Kidney (tissue), 14 donors: ENCODE data around the gene CES3. TPM values are rescaled to one million over a fixed set of nuclear protein-coding genes. Genes with fewer than 3 reads are reported as not detected.

Source experiments
- DNase-seq, 5 donors: peaks; one replicate each; pipeline ENCODE4 v3.0.0-alpha.2; 2013 to 2020
- FAIRE-seq: peaks from 2 replicates; lab custom pipeline; 2012; peaks lifted over from hg19 to GRCh38; lab: Jason Lieb, UNC
- H3K27ac ChIP-seq, 2 donors: one replicate each; pipeline ENCODE4 v1.7.0; 2013; ENCODE audit warnings: low read depth in 2 of 2, low read length in 2 of 2, inconsistent platforms in 1 of 2
- H3K27me3 ChIP-seq: one replicate; pipeline ENCODE4 v1.7.1; 2013; ENCODE audit warnings: low read length, inconsistent platforms; ENCODE audit not compliant: control insufficient read depth, insufficient read depth
- H3K36me3 ChIP-seq, 3 donors: one replicate each; pipeline versions ENCODE4 v1.7.0 to v1.7.1; 2013; ENCODE audit warnings: low read length in 3 of 3, control low read depth in 1 of 3, inconsistent platforms in 1 of 3; ENCODE audit not compliant: insufficient read depth in 3 of 3, control insufficient read depth in 2 of 3
- H3K4me1 ChIP-seq, 3 donors: one replicate each; pipeline versions ENCODE4 v1.7.0 to v1.7.1; 2013; ENCODE audit warnings: low read length in 3 of 3, inconsistent platforms in 1 of 3, low read depth in 1 of 3; ENCODE audit not compliant: control insufficient read depth in 2 of 3, insufficient read depth in 2 of 3
- H3K4me3 ChIP-seq, 3 donors: one replicate each; pipeline versions ENCODE4 v1.7.0 to v1.8.1; 2013; ENCODE audit warnings: low read length in 3 of 3, control low read depth in 1 of 3, inconsistent platforms in 1 of 3
- H3K9ac ChIP-seq, 3 donors: one replicate each; pipeline versions ENCODE4 v1.7.0 to v1.7.1; 2013; ENCODE audit warnings: low read length in 3 of 3, control low read depth in 1 of 3, inconsistent platforms in 1 of 3
- H3K9me3 ChIP-seq, 3 donors: one replicate each; pipeline versions ENCODE4 v1.7.0 to v1.7.1; 2013; ENCODE audit warnings: low read length in 3 of 3, control low read depth in 1 of 3, inconsistent platforms in 1 of 3; ENCODE audit not compliant: control insufficient read depth in 2 of 3, insufficient read depth in 1 of 3
- CTCF ChIP-seq: IDR thresholded peaks from 3 replicates; pipeline ENCODE4 v1.5.1; 2012; ENCODE audit warnings: mild to moderate bottlenecking, moderate library complexity, borderline replicate concordance; ENCODE audit not compliant: insufficient read depth; ENCODE audit errors: extremely low read depth
- intact Hi-C: fragments of 100-400 bp; cut with DNase I; formaldehyde crosslinking; loops from one replicate; pipeline ENCODE4 v1.11.1; 2022
- polyA plus RNA-seq: library from polyadenylated mRNA; stranded (reverse); fragments of 350-450 nt; fragmentation: Illumina TruSeq; extraction: RNeasy Lipid Tissue Mini Kit (QIAGEN cat#74804); gene quantifications from one replicate; pipeline ENCODE4 v1.2.3, GENCODE V29; 2014; ENCODE audit warnings: low read depth, low replicate concordance; ENCODE audit not compliant: insufficient read depth
- total RNA-seq: library from RNA; stranded (reverse); fragmentation: NEBNext Ultra II Directional; extraction: Animal tissue kit (Norgen Biotek cat#: 25700); gene quantifications from one replicate; pipeline ENCODE4 v1.2.1, GENCODE V29; 2021
- donor health status: control.
- donor health status: control.
- donor health status: control.
- donor health status: control.
- donor health status: control.
- donor health status: DM: yes; HTN: yes; CAD: no.
- donor health status: Normal renal cell carcinoma (clear cell type).

The CES3 gene
- total and polyA plus RNA-seq, 2 donors from 2014 or later = 2.1 to 7.8 TPM

- H3K4me1 ChIP-seq = peaks cover 0 to 14% (median 0%) of the 10 kb centered on the region in 3 donors
- peaks cover 0 to 4% (median 0%) of the 10 kb centered on the region in 3 donors for H3K36me3 ChIP-seq
- H3K9me3 ChIP-seq = no peaks in the 10 kb centered on the region
- intact Hi-C loops = no loop called here
- no peak for FAIRE-seq
- H3K4me3 ChIP-seq = no peak overlapping the region
- TF ChIP-seq CTCF = no peak
- no peak overlapping the region for H3K9ac ChIP-seq
- no peak overlapping the region for H3K27ac ChIP-seq
- peak in 1 of 5 donors; percentile 60 for DNase-seq
- no peaks in the 10 kb centered on the region for H3K27me3 ChIP-seq
Observed at GRCh38 chr16:66927918-66928649, 33.0 kb upstream of the CES3 start.

- FAIRE-seq = no peak
- Histone ChIP-seq H3K4me1 (peaks cover 0 to 13% (median 5%) of the 10 kb centered on the region in 3 donors), H3K9ac (no peak overlapping the region), H3K27ac (no peak overlapping the region), H3K4me3 (no peak overlapping the region), H3K27me3 (no peaks in the 10 kb centered on the region), H3K36me3 (peaks cover 0 to 4% (median 0%) of the 10 kb centered on the region in 3 donors), H3K9me3 (no peaks in the 10 kb centered on the region)
- intact Hi-C loops = no loop called here
- peak in 1 of 5 donors; percentile 62 for DNase-seq
- TF ChIP-seq CTCF = peak; percentile 52
Observed at GRCh38 chr16:66928702-66929388, 32.2 kb upstream of the CES3 start.

GRCh38 chr16:66930189-66930588, 30.9 kb upstream of the CES3 start:
- peaks cover 0 to 13% (median 5%) of the 10 kb centered on the region in 3 donors for H3K4me1 ChIP-seq
- H3K9ac ChIP-seq = peak overlapping the region in 1 of 3 donors; percentile 4
- TF ChIP-seq CTCF = no peak
- no peaks in the 10 kb centered on the region for H3K9me3 ChIP-seq
- intact Hi-C loops = no loop called here
- H3K4me3 ChIP-seq = no peak overlapping the region
- no peak for FAIRE-seq
- H3K36me3 ChIP-seq = peaks cover 0 to 4% (median 0%) of the 10 kb centered on the region in 3 donors
- H3K27ac ChIP-seq = no peak overlapping the region
- H3K27me3 ChIP-seq = no peaks in the 10 kb centered on the region
- DNase-seq = peak in 1 of 5 donors; percentile 76
